CD4-positive, alpha-beta T cell (primary cell): Measurements from ENCODE around the gene FAM111B. TPM values are rescaled to one million over a fixed set of nuclear protein-coding genes. Genes with fewer than 3 reads are reported as not detected.
"Not testable (repeated sequence)": the region's sequence is repeated elsewhere in the genome, so short reads cannot be mapped to it uniquely, and the experiment has no call there.

Source experiments
- ATAC-seq: fragments of 200-7000 bp; cut with Tn5 transposase; one replicate; pipeline ENCODE4 v1.10.0; 2022; ENCODE audit warnings: mild to moderate bottlenecking; ENCODE audit not compliant: poor library complexity
- CTCF ChIA-PET: fragments of 350-600 bp; sonication (Branson Sonifier 250); formaldehyde crosslinking; loops from one replicate; lab custom pipeline; 2021; ENCODE audit warnings: antibody characterized with exemption, inconsistent platforms; lab: Charles Lee
- POLR2A ChIA-PET: fragments of 350-600 bp; sonication (Branson Sonifier 250); formaldehyde crosslinking; loops from one replicate; lab custom pipeline; 2021; ENCODE audit warnings: antibody characterized with exemption, inconsistent platforms; lab: Charles Lee
- DNase-seq, 14 experiments: peaks; one replicate each; pipeline ENCODE4 v3.0.0-alpha.2; 2013 to 2020; ENCODE audit warnings: mixed read lengths in 2 of 14
- H3K27ac ChIP-seq, 2 donors: one replicate each; pipeline versions ENCODE4 v1.5.1 to v1.7.0; 2013; ENCODE audit warnings: low read length in 2 of 2, low read depth in 1 of 2, mild to moderate bottlenecking in 1 of 2
- H3K27me3 ChIP-seq, 2 experiments: 1 replicate in 1 of 2; 2 replicates in 1 of 2; pipeline versions ENCODE4 v1.6.1 to v1.7.0; 2013; ENCODE audit warnings: low read length in 2 of 2, control low read depth in 1 of 2, mild to moderate bottlenecking in 1 of 2, moderate library complexity in 1 of 2; ENCODE audit not compliant: insufficient read depth in 2 of 2, control insufficient read depth in 1 of 2
- H3K36me3 ChIP-seq: one replicate; pipeline ENCODE4 v1.6.1; 2013; ENCODE audit warnings: low read length, control low read depth; ENCODE audit not compliant: insufficient read depth
- H3K4me1 ChIP-seq: one replicate; pipeline ENCODE4 v1.6.1; 2013; ENCODE audit warnings: low read length, control low read depth; ENCODE audit not compliant: insufficient read depth
- H3K4me3 ChIP-seq: one replicate; pipeline ENCODE4 v1.5.1; 2013; ENCODE audit warnings: mild to moderate bottlenecking, low read length, moderate library complexity
- H3K9me3 ChIP-seq, 2 experiments: 1 replicate in 1 of 2; 2 replicates in 1 of 2; pipeline versions ENCODE4 v1.6.1 to v1.7.0; 2013; ENCODE audit warnings: low read length in 2 of 2, mild to moderate bottlenecking in 2 of 2, control low read depth in 1 of 2, moderate library complexity in 1 of 2; ENCODE audit not compliant: control insufficient read depth in 1 of 2, insufficient read depth in 1 of 2
- H3K27ac Mint-ChIP-seq: one replicate; pipeline ENCODE4 v1.8.0; 2020; ENCODE audit warnings: mixed read lengths
- H3K27me3 Mint-ChIP-seq: one replicate; pipeline ENCODE4 v1.8.0; 2021; ENCODE audit warnings: mixed read lengths
- H3K36me3 Mint-ChIP-seq: one replicate; pipeline ENCODE4 v1.8.0; 2021; ENCODE audit warnings: low read depth, mixed read lengths
- H3K4me1 Mint-ChIP-seq: one replicate; pipeline ENCODE4 v1.8.0; 2021; ENCODE audit warnings: low read depth, mixed read lengths
- H3K4me3 Mint-ChIP-seq: one replicate; pipeline ENCODE4 v1.8.0; 2020; ENCODE audit warnings: mild to moderate bottlenecking, mixed read lengths
- H3K9me3 Mint-ChIP-seq: one replicate; pipeline ENCODE4 v1.8.0; 2020; ENCODE audit warnings: mixed read lengths
- CTCF ChIP-seq: fragments of 200-600 bp; IDR thresholded peaks from one replicate; pipeline ENCODE4 v1.8.0; 2022; ENCODE audit warnings: antibody characterized with exemption, mild to moderate bottlenecking
- intact Hi-C, 2 experiments: fragments of 100-400 bp; cut with DNase I in 1 of 2; cut with micrococcal nuclease in 1 of 2; formaldehyde crosslinking; loops; one replicate each; pipeline versions ENCODE4 v1.15.1 to v1.9.0; 2023 to 2025; cut with DNase I, micrococcal nuclease
- total RNA-seq, 174 experiments: library from RNA in 2 of 174; stranded (reverse) in 2 of 174; gene quantifications; one replicate each; pipeline ENCODE4 v1.2.3 and lab custom pipeline; 2021 to 2026

The FAM111B gene
- total RNA-seq, 2 experiments from 2014 or later, result 0.82 to 1.2 TPM

GRCh38 chr11:59097113-59097708, 9.8 kb upstream of the FAM111B start:
- Histone ChIP-seq H3K27me3 (peaks cover 0 to 12% of the 10 kb centered on the region in 2 experiments), H3K4me1 (peaks cover 8% of the 10 kb centered on the region), H3K36me3 (no peaks in the 10 kb centered on the region), H3K27ac (no peak overlapping the region), H3K9me3 (no peaks in the 10 kb centered on the region), H3K4me3 (no peak overlapping the region)
- ATAC-seq (peak; percentile 79), DNase-seq (peak; percentile 51 to 84 (median 60))
- Mint-ChIP-seq H3K9me3 (no peaks in the 10 kb centered on the region), H3K27me3 (peaks cover 43% of the 10 kb centered on the region), H3K4me1 (peaks cover 8% of the 10 kb centered on the region), H3K36me3 (no peaks in the 10 kb centered on the region), H3K27ac (no peak overlapping the region), H3K4me3 (no peak overlapping the region)
- intact Hi-C loops, result loop anchor here (1.0 to 10.0 kb wide), 3 partner anchors 39 to 188 kb away; no protein-coding TSS in a partner anchor
- peak; percentile 76 for TF ChIP-seq CTCF
- ChIA-PET POLR2A (interaction anchor here (1.4 kb wide), 1 partner anchor 39 kb away, joined by 4 read pairs; no protein-coding TSS in a partner anchor), CTCF (interaction anchor here (0.9 to 3.8 kb wide), 7 partner anchors 9 to 74 kb away, joined by 3 to 21 read pairs (median 5); partner anchors contain the start of genes DTX4, FAM111A and FAM111B)

- not testable (repeated sequence) for H3K4me3 Mint-ChIP-seq, H3K9me3 ChIP-seq, DNase-seq, H3K9me3 Mint-ChIP-seq, H3K4me3 ChIP-seq, H3K36me3 ChIP-seq, H3K27ac Mint-ChIP-seq, H3K27ac ChIP-seq, ATAC-seq, H3K36me3 Mint-ChIP-seq
- H3K4me1 Mint-ChIP-seq, result peaks cover 11% of the 10 kb centered on the region
- Histone ChIP-seq H3K27me3 (peaks cover 0 to 14% of the 10 kb centered on the region in 2 experiments), H3K4me1 (peaks cover 12% of the 10 kb centered on the region)
- intact Hi-C loops, result loop anchor here (1.0 to 10.0 kb wide), 3 partner anchors 38 to 187 kb away; no protein-coding TSS in a partner anchor
- CTCF ChIA-PET, result interaction anchor here (0.9 to 3.8 kb wide), 7 partner anchors 9 to 74 kb away, joined by 3 to 21 read pairs (median 5); partner anchors contain the start of genes DTX4, FAM111A and FAM111B
- POLR2A ChIA-PET, result interaction anchor here (1.4 kb wide), 1 partner anchor 38 kb away, joined by 4 read pairs; no protein-coding TSS in a partner anchor
- H3K27me3 Mint-ChIP-seq, result peaks cover 47% of the 10 kb centered on the region
Measured at GRCh38 chr11:59097938-59098337, 9.1 kb upstream of the FAM111B start.

GRCh38 chr11:59102259-59102765, 4.7 kb upstream of the FAM111B start:
- Mint-ChIP-seq H3K4me3 (peak overlapping the region; percentile 81), H3K9me3 (no peaks in the 10 kb centered on the region), H3K4me1 (peaks cover 27% of the 10 kb centered on the region), H3K27me3 (peaks cover 59% of the 10 kb centered on the region), H3K27ac (no peak overlapping the region), H3K36me3 (no peaks in the 10 kb centered on the region)
- Histone ChIP-seq H3K9me3 (no peaks in the 10 kb centered on the region), H3K36me3 (no peaks in the 10 kb centered on the region), H3K4me1 (peaks cover 22% of the 10 kb centered on the region), H3K27me3 (peaks cover 0 to 14% of the 10 kb centered on the region in 2 experiments), H3K27ac (no peak overlapping the region), H3K4me3 (peak overlapping the region; percentile 52)
- peak; percentile 34 for TF ChIP-seq CTCF
- intact Hi-C loops, result loop anchor here in 1 of 2 experiments (5.0 kb wide), 1 partner anchor 45 kb away; no protein-coding TSS in a partner anchor
- DNase-seq (peak; percentile 15 to 80 (median 36)), ATAC-seq (peak; percentile 63)
- ChIA-PET POLR2A (no interaction called here), CTCF (interaction anchor here (3.5 kb wide), 1 partner anchor 34 kb away, joined by 14 read pairs; no protein-coding TSS in a partner anchor)

GRCh38 chr11:59107721-59108120, 684 bp downstream of the FAM111B start:
- ATAC-seq, result peak; percentile 40
- intact Hi-C loops, result loop anchor here in 1 of 2 experiments (2.0 kb wide), 1 partner anchor 35 kb away; the partner anchor contains the start of gene FAM111A

More at GRCh38 chr11:59107721-59108120, 684 bp downstream of the FAM111B start:
- peak in 5 of 14 experiments; percentile 11 to 50 (median 30) for DNase-seq
- ChIA-PET POLR2A (interaction anchor here (1.6 kb wide), 1 partner anchor 35 kb away, joined by 7 read pairs; the partner anchor contains the start of gene FAM111A), CTCF (interaction anchor here (1.9 to 5.5 kb wide), 3 partner anchors 28 to 64 kb away, joined by 8 to 28 read pairs (median 8); partner anchors contain the start of gene DTX4)
- not testable (repeated sequence) for H3K36me3 Mint-ChIP-seq, H3K36me3 ChIP-seq, H3K27ac ChIP-seq, H3K9me3 ChIP-seq, H3K9me3 Mint-ChIP-seq, H3K27me3 ChIP-seq
- H3K27me3 Mint-ChIP-seq, result peaks cover 21% of the 10 kb centered on the region
- H3K4me3 ChIP-seq, result peak overlapping the region; percentile 68
- peaks cover 19% of the 10 kb centered on the region for H3K4me1 ChIP-seq
- H3K27ac Mint-ChIP-seq, result peak overlapping the region; percentile 40
- H3K4me1 Mint-ChIP-seq, result peaks cover 30% of the 10 kb centered on the region
- H3K4me3 Mint-ChIP-seq, result peak overlapping the region; percentile 92
